ENCODE measurements around the gene PGBD2.
"Not testable (repeated sequence)": the region's sequence is repeated elsewhere in the genome, so short reads cannot be mapped to it uniquely, and the experiment has no call there.

Gene PGBD2

DNA sequence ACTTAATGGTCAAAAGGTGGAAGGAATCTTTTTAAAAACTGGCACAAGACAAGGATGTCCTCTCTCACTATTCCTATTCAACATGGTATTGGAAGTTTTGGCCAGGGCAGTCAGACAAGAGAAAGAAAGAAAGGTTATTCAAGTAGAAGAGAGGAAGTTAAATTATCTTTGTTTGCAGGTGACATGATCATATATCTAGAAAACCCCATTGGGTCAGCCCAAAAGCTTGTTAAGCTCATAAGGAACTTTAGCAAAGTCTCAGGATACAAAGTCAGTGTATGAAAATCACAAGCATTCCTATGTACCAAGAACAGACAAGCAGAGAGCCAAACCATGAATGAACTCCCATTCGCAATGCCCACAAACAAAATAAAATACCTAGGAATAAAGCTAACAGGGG is 5.4 kb upstream of the PGBD2 start:
- TF ChIP-seq ZNF274 (IDR thresholded peaks at IDR 0.05; ENCODE audit: low read depth, low read length) = no peak
- no peak overlapping the region for H3K4me3 ChIP-seq (ENCODE audit: low read length)

DNA sequence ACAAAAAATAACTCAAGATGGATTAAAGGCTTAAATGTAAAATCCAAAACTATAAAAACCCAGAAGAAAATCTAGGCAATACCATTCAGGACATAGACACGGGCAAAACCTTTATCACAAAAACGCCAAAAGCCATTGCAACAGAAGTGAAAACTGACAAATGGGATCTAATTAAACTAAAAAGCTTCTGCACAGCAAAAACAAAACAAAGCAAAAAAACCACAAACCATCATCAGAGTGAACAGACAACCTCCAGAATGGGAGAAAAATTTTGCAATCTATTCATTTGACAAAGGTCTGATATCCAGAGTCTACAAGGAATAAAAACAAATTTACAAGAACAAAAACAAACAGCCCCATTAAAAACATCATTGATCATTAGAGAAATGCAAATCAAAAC is 4.5 kb upstream of the PGBD2 start:
- no peak for TF ChIP-seq ZNF274 (IDR thresholded peaks at IDR 0.05; ENCODE audit: low read depth, low read length)
- H3K4me3 ChIP-seq (ENCODE audit: low read length) = no peak overlapping the region

DNA sequence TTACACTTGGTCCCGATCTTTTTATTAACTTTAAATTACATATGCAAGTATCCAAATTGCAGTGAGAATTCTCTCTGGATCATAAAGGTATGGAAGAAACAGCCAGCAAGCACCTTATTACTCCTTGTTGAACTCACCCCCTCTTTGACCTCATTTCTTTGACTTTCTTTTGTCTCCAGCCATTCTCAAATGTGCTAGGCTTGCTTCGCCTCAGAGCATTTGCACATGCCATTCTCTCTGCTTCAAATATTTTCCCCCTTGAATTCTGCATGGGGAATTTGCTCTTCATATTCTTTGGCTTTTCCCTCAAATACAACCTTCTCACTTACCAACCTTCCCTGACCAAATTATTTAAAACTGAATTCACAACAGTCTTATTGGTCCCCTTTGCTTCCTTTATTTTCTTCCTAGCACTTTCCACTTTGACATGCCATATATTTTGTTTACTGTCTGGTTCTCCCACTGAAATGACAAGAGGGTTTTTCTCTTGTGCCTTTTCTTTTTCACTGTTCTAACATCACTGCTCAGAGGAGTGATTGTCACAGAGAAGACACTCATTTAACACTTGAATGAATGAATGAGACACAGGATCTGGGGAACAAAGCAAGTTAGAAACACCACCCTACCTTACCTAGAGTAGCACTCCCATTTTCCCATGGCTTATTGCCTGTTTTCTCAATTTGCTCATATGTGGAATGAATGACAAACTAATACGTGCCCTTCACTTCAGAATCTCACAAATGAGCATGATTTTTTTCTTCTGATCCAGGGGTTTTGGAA is 1.4 kb upstream of the PGBD2 start:
- no peak for TF ChIP-seq ZNF274 (IDR thresholded peaks at IDR 0.05; ENCODE audit: low read depth, low read length)
- no peak overlapping the region for H3K4me3 ChIP-seq (ENCODE audit: low read length)

DNA sequence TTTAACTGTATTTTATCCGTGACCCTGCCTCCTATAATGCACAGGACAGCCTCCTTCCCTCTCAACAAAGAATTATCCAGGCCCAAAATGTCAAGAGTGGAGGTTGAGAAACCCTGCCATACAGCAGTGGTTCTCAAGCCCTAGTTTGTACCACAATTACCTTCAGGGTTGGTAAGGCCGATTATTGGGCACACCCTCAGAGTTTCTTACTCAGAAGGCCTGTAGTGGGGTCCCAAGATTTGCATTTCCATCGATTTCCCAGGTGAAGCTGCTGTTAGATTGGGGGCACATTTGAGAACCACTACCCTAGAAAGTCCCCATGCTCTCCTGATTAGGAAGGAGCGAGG is 400 bp upstream of the PGBD2 start:
- TF ChIP-seq ZNF274 (IDR thresholded peaks at IDR 0.05; ENCODE audit: low read depth, low read length) = no peak
- peak overlapping the region; percentile 71 for H3K4me3 ChIP-seq (ENCODE audit: low read length)

DNA sequence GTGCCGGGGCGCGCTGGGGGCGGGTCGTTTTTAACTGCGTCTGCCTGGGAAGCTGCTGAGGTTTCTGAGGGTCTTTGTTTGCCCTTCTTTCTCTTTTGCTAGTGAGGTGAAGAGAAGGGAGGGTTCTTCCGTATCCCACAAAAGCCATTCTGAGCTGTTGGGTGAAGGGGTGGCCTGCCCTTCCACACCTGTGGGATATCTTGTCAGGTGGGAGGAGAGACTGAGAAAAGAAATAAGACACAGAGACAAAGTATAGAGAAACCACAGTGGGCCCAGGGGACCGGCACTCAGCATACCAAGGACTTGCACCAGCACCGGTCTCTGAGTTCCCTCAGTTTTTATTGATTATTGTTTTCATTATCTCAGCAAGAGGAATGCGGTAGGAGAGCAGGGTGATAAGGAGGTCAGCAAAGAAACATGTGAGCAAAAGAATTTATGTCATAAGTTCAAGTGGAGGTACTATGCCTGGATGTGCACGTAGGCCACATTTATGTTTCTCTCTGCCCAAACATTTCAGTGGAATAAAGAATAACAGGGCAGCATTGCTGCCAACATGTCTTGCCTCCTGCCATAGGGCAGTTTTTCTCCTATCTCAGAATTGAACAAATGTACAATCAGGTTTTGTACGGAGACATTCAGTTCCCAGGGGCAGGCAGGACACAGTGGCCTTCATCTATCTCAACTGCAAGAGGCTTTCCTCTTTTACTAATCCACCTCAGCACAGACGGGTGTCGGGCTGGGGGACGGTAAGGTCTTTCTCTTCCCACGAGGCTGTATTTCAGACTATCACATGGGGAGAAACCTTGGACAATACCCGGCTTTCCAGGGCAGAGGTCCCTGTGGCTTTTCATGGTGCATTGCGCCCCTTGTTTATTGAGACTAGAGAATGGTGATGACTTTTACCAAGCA is 972 bp downstream of the PGBD2 start:
- peak overlapping the region; percentile 99 for H3K4me3 ChIP-seq (ENCODE audit: low read length)
- no peak for TF ChIP-seq ZNF274 (IDR thresholded peaks at IDR 0.05; ENCODE audit: low read depth, low read length)

DNA sequence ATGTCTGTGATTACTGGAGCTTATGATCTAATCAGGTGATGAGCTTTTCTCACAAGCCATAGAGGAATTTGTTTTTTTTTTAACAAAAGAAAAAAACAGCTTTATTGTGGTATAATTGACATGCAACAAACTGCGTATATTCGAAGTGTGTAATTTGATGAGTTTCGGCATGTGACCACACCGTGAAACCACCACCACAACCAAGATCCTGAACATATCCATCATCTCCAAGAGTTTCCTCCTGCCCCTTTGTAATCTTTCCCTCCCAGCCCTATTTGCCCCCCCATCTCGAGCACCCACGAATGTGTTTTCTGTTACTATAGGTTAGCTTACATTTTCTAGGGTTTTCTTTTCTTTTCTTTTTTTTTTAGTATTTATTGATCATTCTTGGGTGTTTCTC is 4.7 kb downstream of the PGBD2 start:
- no peak for TF ChIP-seq ZNF274 (IDR thresholded peaks at IDR 0.05; ENCODE audit: low read depth, low read length)
- H3K4me3 ChIP-seq (ENCODE audit: low read length) = no peak overlapping the region

DNA sequence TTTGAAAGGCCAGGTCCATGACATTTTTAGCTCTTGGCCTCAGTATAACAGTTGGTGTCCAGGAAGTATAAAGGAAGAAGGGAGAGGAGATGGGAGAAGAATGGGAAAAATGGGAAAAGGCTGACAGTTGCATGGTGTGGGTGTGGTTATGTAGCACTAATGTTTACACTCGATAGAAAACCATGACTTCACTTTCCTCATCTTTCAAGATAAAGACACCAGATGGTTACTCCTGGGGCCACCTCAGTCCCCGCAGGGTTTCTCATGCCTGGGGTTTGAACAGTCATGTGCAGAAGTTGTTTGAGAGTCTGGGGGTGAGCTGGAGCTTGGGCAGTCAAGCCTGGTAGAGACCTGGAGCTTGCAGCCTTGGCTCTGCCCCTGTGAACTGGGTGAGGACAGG is 7.9 kb downstream of the PGBD2 start:
- TF ChIP-seq ZNF274 (IDR thresholded peaks at IDR 0.05; ENCODE audit: low read depth, low read length) = no peak

DNA sequence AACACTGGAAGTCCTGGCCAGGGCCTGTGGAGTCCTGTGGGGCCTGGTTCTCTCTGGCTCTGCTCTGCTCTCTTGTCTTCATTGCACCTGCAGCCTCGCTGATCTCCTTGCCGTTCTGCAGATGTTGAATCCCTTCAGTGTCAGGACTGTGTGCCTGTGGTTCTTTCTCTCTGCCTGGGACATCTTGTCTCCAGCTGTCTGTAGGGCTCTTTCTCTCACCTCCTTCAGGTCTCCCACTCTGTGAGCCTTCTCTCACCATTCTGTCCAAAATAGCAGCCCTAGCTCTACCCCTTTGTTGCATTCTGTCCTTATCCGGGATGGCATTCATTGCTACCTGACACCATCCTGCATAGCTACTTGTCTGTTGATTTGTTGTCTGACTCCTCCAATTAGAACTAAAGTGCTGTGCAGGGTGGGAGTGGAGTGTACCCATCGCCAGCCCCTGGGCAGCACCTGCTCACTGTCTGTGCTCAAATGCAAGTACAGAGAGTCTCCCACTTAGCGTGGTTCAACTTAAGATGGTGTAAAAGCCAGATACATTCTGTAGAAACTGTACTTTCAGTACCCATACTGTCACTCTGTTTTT is 8.9 kb downstream of the PGBD2 start:
- no peak for TF ChIP-seq ZNF274 (IDR thresholded peaks at IDR 0.05; ENCODE audit: low read depth, low read length)
- no peak overlapping the region for H3K4me3 ChIP-seq (ENCODE audit: low read length)

More for the DNA sequence above, 7.9 kb downstream of the PGBD2 start:
- H3K4me3 ChIP-seq (ENCODE audit: low read length) = no peak overlapping the region

DNA sequence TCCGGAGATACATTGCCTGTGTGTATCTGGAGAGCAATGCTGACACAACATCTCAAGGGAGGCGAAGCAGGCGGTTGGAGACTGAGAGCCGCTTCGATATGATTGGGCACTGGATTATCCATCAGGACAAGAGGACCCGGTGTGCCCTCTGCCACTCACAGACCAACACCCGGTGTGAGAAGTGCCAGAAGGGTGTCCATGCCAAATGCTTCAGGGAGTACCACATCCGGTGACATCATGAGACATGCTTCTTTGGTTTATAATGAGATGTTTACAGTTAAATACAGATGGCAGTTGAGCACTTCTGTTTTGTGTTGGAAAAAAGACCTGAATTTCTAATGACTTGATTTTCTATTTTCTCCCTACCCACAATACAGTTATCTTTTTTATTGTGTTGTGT is 12.1 kb downstream of the PGBD2 start:
- no peak for TF ChIP-seq ZNF274 (IDR thresholded peaks at IDR 0.05; ENCODE audit: low read depth, low read length)

DNA sequence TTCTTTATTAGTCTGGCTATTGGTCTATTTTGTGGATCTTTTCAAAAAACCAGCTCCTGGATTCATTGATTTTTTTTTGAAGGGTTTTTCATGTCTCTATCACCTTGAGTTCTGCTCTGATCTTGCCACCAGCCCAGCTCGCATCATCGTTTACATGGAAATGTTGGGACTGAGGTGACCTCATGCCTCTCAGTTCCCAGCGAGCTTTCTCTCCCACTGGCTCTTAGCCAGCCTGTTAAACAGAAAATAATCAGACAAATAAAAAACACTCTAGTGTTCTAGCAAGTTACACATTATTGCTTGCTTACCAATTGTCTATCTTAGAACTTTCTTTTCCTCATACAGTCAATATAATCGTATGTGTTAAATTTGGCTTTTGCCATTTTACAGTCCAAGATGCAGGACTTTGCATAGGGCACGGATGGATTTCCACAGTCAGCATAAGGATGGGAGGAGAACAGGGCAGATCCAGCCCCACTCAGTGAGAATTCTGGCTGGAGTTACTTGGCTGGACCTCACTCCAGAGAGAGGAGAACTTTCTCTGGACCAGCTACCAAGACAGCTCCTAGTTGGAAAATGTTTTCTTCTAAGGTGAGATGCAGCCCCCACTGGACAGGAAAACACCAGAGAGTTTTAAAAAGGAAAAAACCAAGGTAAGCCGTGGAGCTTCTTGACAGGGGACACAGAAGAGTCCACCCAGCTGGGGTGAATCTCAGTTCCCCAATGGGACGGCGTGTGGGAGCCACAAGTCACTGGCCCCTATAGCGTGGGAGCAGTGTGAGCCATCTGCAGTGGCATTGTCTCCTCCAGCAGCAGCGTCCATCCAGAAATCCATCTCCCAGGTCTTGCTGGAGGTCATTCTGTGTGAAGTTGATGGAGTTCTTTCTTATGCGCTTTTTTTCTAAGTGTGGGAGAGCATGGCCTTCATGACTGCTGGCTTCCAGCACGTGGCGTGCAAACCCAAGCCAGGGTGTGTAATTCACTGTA is 17.6 kb downstream of the PGBD2 start:
- TF ChIP-seq ZNF274 (IDR thresholded peaks at IDR 0.05; ENCODE audit: low read depth, low read length) = no peak
- H3K4me3 ChIP-seq (ENCODE audit: low read length) = no peak overlapping the region

More for the DNA sequence above, 12.1 kb downstream of the PGBD2 start:
- no peak overlapping the region for H3K4me3 ChIP-seq (ENCODE audit: low read length)

DNA sequence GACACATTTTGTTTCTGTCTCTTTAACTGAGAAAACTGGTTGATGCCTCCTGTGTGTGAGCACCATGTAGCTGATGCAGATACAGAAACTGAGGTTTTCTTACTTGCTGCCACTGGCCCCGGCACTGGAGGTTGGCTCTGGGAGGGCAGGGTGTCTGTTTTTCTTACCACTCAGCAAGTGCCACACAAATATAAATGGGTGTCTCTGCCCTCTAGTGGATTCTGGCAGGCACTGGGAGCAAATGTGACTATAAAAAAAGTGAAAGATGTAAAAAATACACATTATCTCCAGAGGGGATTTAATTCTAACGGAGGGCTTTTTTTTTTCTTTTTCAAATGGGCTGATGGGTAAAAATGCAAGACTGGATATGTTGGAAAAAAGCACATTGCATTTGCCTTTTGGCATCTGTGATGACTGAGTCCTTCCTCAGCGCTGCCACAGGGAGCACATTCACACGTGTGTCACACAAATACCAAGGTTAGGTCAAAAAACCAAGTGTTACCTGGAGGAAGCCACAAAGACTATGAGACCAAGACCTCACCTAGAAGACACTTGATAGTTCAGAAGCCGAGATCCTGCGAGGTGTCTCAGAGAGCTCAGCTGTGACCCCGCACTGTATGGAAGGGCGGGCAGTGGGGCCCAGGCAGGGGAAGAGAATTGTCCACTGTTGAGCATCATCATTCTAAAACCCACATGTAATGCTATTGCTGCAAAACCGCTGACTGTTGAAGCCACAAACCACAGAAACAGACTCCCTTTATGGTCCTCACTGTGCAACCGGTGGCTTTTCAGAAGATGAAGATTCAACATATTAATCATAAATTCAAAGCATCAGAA is 18.9 kb downstream of the PGBD2 start:
- no peak for TF ChIP-seq ZNF274 (IDR thresholded peaks at IDR 0.05; ENCODE audit: low read depth, low read length)
- peak overlapping the region; percentile 30; the same call in 1 of the 2 replicates for H3K4me3 ChIP-seq (ENCODE audit: low read length)

DNA sequence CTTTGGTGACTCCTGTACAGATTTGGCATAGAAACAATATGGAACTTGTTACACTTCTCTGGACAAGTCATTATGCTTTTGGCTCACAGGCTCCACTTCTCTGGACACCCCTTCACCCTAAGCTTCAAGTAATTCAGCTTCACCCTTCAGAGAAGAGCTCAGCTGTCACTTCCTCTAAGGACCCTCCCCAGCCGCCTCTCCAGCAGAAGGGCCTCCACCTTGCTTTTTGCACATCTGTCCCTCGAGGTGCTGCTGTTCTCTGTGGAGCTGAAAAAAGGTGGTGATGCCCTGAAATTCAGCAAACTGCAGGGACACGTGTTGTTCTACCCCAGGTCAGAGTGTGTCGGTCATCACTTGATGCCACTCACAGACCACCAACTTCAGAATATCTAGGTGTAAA is 19.8 kb downstream of the PGBD2 start:
- not testable (repeated sequence) for H3K4me3 ChIP-seq (ENCODE audit: low read length)

Data from GM08714 (cell line).